ENCODE measurements around the gene OSBPL5. TPM values are rescaled to one million over a fixed set of nuclear protein-coding genes. Genes with fewer than 3 reads are reported as not detected.
"Not testable (repeated sequence)": the region's sequence is repeated elsewhere in the genome, so short reads cannot be mapped to it uniquely, and the experiment has no call there.

The OSBPL5 gene
- total and polyA plus RNA-seq, 2 donors (not counting 1 experiment from before 2014, with no cell fraction given), result 12.4 to 49.0 TPM

DNA sequence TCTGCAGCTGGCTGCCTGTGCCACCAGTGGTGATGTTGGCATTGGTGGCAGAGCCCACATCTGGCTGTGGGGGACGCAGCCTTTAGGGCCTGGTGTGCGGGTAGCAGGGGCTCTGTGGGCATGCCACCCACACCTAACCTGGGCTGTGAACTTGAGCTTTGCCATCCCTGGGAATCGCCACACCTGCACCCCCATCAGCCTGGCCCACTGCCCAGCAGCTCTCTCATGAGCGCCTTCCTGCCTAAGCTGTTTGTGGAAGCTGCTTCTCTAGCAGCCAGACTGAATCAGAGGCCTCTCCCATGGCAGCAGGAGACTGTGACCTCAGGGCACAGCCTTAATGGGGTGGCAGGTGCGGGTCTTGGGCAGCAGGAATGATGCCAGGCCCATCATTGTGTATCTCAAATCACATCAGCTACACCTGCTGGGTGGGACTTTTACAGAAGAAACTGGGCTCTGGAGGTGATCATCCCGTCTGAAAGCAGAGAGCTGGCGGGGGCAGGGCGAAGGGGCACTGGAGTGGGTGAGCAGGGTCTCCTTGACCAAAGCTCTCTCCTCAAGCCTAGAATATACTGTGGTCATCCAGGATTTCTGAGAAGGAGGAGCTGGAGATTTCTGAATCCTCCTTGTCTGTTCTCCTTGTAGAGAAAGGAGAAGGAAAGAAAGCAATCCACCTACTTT, 90.1 kb downstream of the OSBPL5 start:
- DNase-seq (ENCODE audit: low read depth in 2 of 2), result no peak
- Histone ChIP-seq H3K27ac (ENCODE audit: insufficient read depth, low read length) (no peak overlapping the region), H3K4me2 (ENCODE audit: extremely low read depth, insufficient read depth, low read length) (no peak overlapping the region), H2AFZ (ENCODE audit: low read length) (no peak overlapping the region), H3K27me3 (ENCODE audit: control insufficient read depth, insufficient read depth, low read length) (no peaks in the 10 kb centered on the region), H3K9me3 (ENCODE audit: control insufficient read depth, insufficient read depth, low read depth, low read length) (no peaks in the 10 kb centered on the region), H3K36me3 (ENCODE audit: control insufficient read depth, insufficient read depth, low read length) (no peaks in the 10 kb centered on the region), H3K9ac (ENCODE audit: insufficient read depth, low read length) (no peak overlapping the region), H3K4me1 (ENCODE audit: control insufficient read depth, extremely low read depth, insufficient read depth, low read length) (no peaks in the 10 kb centered on the region), H4K20me1 (ENCODE audit: control insufficient read depth, extremely low read depth, insufficient read depth, low read length) (no peaks in the 10 kb centered on the region), H3K4me3 (replicated peaks in 1 of 4; ENCODE audit: control extremely low read depth in 1 of 4, insufficient read depth in 1 of 4, low read depth in 3 of 4, low read length in 4 of 4) (no peak overlapping the region), H3K79me2 (ENCODE audit: control insufficient read depth, insufficient read depth, low read length) (no peaks in the 10 kb centered on the region)
- TF ChIP-seq EZH2 (IDR thresholded peaks at IDR 0.05; ENCODE audit: low read length, missing control alignments), result no peak
- TF ChIP-seq, protein P1, sequence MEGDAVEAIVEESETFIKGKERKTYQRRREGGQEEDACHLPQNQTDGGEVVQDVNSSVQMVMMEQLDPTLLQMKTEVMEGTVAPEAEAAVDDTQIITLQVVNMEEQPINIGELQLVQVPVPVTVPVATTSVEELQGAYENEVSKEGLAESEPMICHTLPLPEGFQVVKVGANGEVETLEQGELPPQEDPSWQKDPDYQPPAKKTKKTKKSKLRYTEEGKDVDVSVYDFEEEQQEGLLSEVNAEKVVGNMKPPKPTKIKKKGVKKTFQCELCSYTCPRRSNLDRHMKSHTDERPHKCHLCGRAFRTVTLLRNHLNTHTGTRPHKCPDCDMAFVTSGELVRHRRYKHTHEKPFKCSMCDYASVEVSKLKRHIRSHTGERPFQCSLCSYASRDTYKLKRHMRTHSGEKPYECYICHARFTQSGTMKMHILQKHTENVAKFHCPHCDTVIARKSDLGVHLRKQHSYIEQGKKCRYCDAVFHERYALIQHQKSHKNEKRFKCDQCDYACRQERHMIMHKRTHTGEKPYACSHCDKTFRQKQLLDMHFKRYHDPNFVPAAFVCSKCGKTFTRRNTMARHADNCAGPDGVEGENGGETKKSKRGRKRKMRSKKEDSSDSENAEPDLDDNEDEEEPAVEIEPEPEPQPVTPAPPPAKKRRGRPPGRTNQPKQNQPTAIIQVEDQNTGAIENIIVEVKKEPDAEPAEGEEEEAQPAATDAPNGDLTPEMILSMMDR (conservative IDR thresholded peaks at IDR 0.05 in 1 of 2, IDR thresholded peaks at IDR 0.05 in 1 of 2; ENCODE audit: low read depth in 1 of 2, low read length in 2 of 2), result no peak

DNA sequence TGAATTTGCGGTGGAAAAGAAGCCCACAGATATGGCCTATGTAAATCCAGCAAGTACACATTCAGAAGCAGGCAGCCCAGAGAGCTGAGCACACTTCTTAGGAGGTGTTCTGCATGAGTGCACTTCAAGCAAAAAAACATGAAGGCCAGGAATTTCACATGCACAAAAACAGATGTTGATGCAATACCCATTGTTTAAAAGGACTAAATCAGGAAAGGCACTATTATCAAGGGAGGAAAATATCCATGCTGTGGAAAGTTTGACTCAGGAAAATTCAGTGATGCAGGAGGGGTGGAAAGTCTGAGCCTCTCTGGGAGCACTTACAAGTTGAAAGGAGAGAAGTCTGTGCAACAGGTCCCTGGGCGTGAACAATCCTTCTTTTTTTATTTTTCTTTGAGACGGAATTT, 92.1 kb downstream of the OSBPL5 start:
- Histone ChIP-seq H3K4me2 (ENCODE audit: extremely low read depth, insufficient read depth, low read length) (no peak overlapping the region), H3K4me3 (replicated peaks in 1 of 4; ENCODE audit: control extremely low read depth in 1 of 4, insufficient read depth in 1 of 4, low read depth in 3 of 4, low read length in 4 of 4) (no peak overlapping the region), H4K20me1 (ENCODE audit: control insufficient read depth, extremely low read depth, insufficient read depth, low read length) (no peaks in the 10 kb centered on the region), H3K4me1 (ENCODE audit: control insufficient read depth, extremely low read depth, insufficient read depth, low read length) (no peaks in the 10 kb centered on the region), H3K27me3 (ENCODE audit: control insufficient read depth, insufficient read depth, low read length) (peaks cover 2% of the 10 kb centered on the region), H3K9ac (ENCODE audit: insufficient read depth, low read length) (no peak overlapping the region), H3K9me3 (ENCODE audit: control insufficient read depth, insufficient read depth, low read depth, low read length) (no peaks in the 10 kb centered on the region), H3K79me2 (ENCODE audit: control insufficient read depth, insufficient read depth, low read length) (no peaks in the 10 kb centered on the region), H3K36me3 (ENCODE audit: control insufficient read depth, insufficient read depth, low read length) (no peaks in the 10 kb centered on the region), H2AFZ (ENCODE audit: low read length) (no peak overlapping the region), H3K27ac (ENCODE audit: insufficient read depth, low read length) (no peak overlapping the region)
- DNase-seq (ENCODE audit: low read depth in 2 of 2), result peak in 1 of 2 donors; percentile 87
- no peak for TF ChIP-seq EZH2 (IDR thresholded peaks at IDR 0.05; ENCODE audit: low read length, missing control alignments)
- TF ChIP-seq, protein P1 (conservative IDR thresholded peaks at IDR 0.05 in 1 of 2, IDR thresholded peaks at IDR 0.05 in 1 of 2; ENCODE audit: low read depth in 1 of 2, low read length in 2 of 2), result no peak

DNA sequence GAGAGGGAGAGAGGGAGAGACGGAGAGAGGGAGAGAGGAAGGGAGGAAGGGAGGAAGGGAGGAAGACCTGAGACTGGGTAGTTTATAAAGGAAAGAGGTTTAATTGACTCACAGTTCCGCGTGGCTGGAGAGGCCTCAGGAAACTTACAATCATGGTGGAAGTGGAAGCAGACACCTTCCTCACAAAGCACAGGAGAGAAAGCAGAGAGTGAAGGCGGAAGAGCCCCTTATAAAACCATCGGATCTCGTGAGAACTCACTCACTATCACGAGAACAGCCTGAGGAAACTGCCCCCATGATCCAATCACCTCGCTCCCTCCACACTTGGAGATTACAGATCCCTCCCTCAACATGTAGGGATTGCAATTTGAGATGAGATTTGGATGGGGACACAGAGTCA, 95.7 kb downstream of the OSBPL5 start:
- TF ChIP-seq, protein P1 (conservative IDR thresholded peaks at IDR 0.05 in 1 of 2, IDR thresholded peaks at IDR 0.05 in 1 of 2; ENCODE audit: low read depth in 1 of 2, low read length in 2 of 2), result no peak
- no peak for TF ChIP-seq EZH2 (IDR thresholded peaks at IDR 0.05; ENCODE audit: low read length, missing control alignments)

DNA sequence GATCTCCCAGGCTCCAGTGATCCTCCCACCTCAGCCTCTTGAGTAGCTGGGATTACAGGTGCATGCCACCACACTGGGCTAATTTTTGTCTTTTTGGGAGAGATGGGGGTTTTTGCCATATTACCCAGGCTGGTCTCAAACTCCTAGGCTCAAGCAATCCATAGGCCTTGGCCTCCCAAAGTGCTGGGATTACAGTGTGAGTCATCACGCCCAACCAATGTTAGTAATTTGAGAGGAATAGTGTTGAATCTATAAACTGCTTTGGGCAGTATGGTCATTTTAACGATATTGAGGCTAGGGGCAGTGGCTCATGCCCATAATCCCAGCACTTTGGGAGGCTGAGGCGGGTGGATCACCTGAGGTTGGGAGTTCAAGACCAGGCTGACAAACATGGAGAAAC, 98.8 kb downstream of the OSBPL5 start:
- H3K27ac ChIP-seq (ENCODE audit: insufficient read depth, low read length); DNase-seq (ENCODE audit: low read depth in 2 of 2); H3K4me1 ChIP-seq (ENCODE audit: control insufficient read depth, extremely low read depth, insufficient read depth, low read length); H3K79me2 ChIP-seq (ENCODE audit: control insufficient read depth, insufficient read depth, low read length); H4K20me1 ChIP-seq (ENCODE audit: control insufficient read depth, extremely low read depth, insufficient read depth, low read length); H3K36me3 ChIP-seq (ENCODE audit: control insufficient read depth, insufficient read depth, low read length); H3K27me3 ChIP-seq (ENCODE audit: control insufficient read depth, insufficient read depth, low read length); H3K4me2 ChIP-seq (ENCODE audit: extremely low read depth, insufficient read depth, low read length); H3K9me3 ChIP-seq (ENCODE audit: control insufficient read depth, insufficient read depth, low read depth, low read length); H2AFZ ChIP-seq (ENCODE audit: low read length); H3K4me3 ChIP-seq (replicated peaks in 1 of 4; ENCODE audit: control extremely low read depth in 1 of 4, insufficient read depth in 1 of 4, low read depth in 3 of 4, low read length in 4 of 4); H3K9ac ChIP-seq (ENCODE audit: insufficient read depth, low read length): not testable (repeated sequence)

More for the DNA sequence above, 95.7 kb downstream of the OSBPL5 start:
- Histone ChIP-seq H3K4me3 (replicated peaks in 1 of 4; ENCODE audit: control extremely low read depth in 1 of 4, insufficient read depth in 1 of 4, low read depth in 3 of 4, low read length in 4 of 4) (no peak overlapping the region), H3K9ac (ENCODE audit: insufficient read depth, low read length) (no peak overlapping the region), H3K27me3 (ENCODE audit: control insufficient read depth, insufficient read depth, low read length) (peaks cover 2% of the 10 kb centered on the region), H3K36me3 (ENCODE audit: control insufficient read depth, insufficient read depth, low read length) (no peaks in the 10 kb centered on the region), H3K9me3 (ENCODE audit: control insufficient read depth, insufficient read depth, low read depth, low read length) (no peaks in the 10 kb centered on the region), H3K4me2 (ENCODE audit: extremely low read depth, insufficient read depth, low read length) (no peak overlapping the region), H3K4me1 (ENCODE audit: control insufficient read depth, extremely low read depth, insufficient read depth, low read length) (no peaks in the 10 kb centered on the region), H4K20me1 (ENCODE audit: control insufficient read depth, extremely low read depth, insufficient read depth, low read length) (no peaks in the 10 kb centered on the region), H2AFZ (ENCODE audit: low read length) (no peak overlapping the region), H3K27ac (ENCODE audit: insufficient read depth, low read length) (no peak overlapping the region), H3K79me2 (ENCODE audit: control insufficient read depth, insufficient read depth, low read length) (no peaks in the 10 kb centered on the region)
- DNase-seq (ENCODE audit: low read depth in 2 of 2), result no peak

DNA sequence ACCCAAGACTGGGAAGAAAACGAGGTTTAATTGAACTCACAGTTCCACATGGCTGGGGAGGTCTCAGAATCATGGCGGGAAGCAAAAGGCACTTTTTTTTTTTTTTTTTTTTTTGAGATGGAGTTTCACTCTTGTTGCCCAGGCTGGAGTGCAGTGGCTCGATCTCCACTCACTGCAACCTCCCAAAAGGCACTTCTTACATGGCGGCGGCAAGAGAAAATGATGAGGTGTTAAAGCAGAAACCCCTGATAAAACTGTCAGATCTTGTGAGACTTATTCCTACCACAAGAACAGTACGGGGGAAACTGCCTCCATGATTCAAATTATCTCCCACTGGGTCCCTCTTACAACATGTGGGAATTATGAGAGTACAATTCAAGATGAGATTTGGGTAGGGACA, 100.4 kb downstream of the OSBPL5 start:
- H3K4me2 ChIP-seq (ENCODE audit: extremely low read depth, insufficient read depth, low read length); H3K27ac ChIP-seq (ENCODE audit: insufficient read depth, low read length); H3K4me1 ChIP-seq (ENCODE audit: control insufficient read depth, extremely low read depth, insufficient read depth, low read length); H3K9me3 ChIP-seq (ENCODE audit: control insufficient read depth, insufficient read depth, low read depth, low read length); H2AFZ ChIP-seq (ENCODE audit: low read length); H3K27me3 ChIP-seq (ENCODE audit: control insufficient read depth, insufficient read depth, low read length); H3K36me3 ChIP-seq (ENCODE audit: control insufficient read depth, insufficient read depth, low read length); H4K20me1 ChIP-seq (ENCODE audit: control insufficient read depth, extremely low read depth, insufficient read depth, low read length); H3K4me3 ChIP-seq (replicated peaks in 1 of 4; ENCODE audit: control extremely low read depth in 1 of 4, insufficient read depth in 1 of 4, low read depth in 3 of 4, low read length in 4 of 4); DNase-seq (ENCODE audit: low read depth in 2 of 2); H3K9ac ChIP-seq (ENCODE audit: insufficient read depth, low read length); H3K79me2 ChIP-seq (ENCODE audit: control insufficient read depth, insufficient read depth, low read length): not testable (repeated sequence)
